GM12892 (cell line): ENCODE data around the gene TMEM120B.

ENCODE experiments used
- POLR2A ChIP-seq: IDR thresholded peaks from 2 replicates; pipeline ENCODE4 v1.6.1; 2011; ENCODE audit warnings: low read depth, low read length, control low read depth
- POLR2AphosphoS5 ChIP-seq: IDR thresholded peaks from 2 replicates; pipeline ENCODE4 v1.6.1; 2011; ENCODE audit warnings: low read depth, low read length, control low read depth

DNA sequence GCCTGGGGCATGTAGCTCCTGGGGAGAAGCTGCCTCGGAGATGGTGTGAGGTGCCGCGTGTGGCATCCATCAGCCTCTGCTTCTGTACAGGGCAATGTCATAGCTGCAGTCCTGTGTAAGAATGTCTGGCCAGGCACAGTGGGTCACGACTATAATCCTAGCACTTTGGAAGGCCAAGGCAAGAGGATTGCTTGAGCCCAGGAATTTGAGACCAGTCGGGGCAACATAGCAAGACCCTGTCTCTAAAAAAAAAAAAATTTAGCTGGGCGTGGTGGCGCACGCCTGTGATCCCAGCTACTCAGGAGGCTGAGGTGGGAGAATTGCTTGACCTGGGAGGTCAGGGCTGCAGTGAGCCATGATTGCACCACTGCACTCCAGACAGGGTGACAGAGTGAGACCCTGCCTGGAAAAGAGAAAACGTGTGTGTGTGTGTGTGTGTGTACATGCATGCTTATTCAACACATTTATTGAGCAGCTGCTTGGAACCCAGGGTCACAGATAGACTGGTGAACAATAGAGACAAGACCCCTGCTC, 56.8 kb downstream of the TMEM120B start:
- no peak for TF ChIP-seq POLR2AphosphoS5
- no peak for TF ChIP-seq POLR2A
